HG02571 (cell line): Measurements from ENCODE around the gene DBNDD2.

Experiments
- ATAC-seq: cut with Tn5 transposase; IDR thresholded peaks from one replicate; pipeline ENCODE4 v1.9.1; 2021; ENCODE audit warnings: mild to moderate bottlenecking, moderate library complexity; ENCODE audit not compliant: unreplicated experiment

Gene DBNDD2

GRCh38 chr20:45413479-45413878, 5.4 kb downstream of the DBNDD2 start:
- ATAC-seq, result no peak

- peak; percentile 65 for ATAC-seq
Measured at GRCh38 chr20:45415822-45416637, 7.9 kb downstream of the DBNDD2 start, which contains the start of gene PIGT. TSS of gene PIGT (plus strand) at chr20:45416141. CDS start at chr20:45416157, 16 bp downstream.

GRCh38 chr20:45416917-45417316, 8.8 kb downstream of the DBNDD2 start:
- ATAC-seq, result no peak

GRCh38 chr20:45419188-45420091, 11.4 kb downstream of the DBNDD2 start:
- ATAC-seq, result peak; percentile 82

- ATAC-seq, result no peak
Measured at GRCh38 chr20:45420125-45420524, 12.0 kb downstream of the DBNDD2 start.

GRCh38 chr20:45423700-45424099, 15.6 kb downstream of the DBNDD2 start:
- no peak for ATAC-seq

GRCh38 chr20:45425561-45425960, 17.5 kb downstream of the DBNDD2 start:
- no peak for ATAC-seq

GRCh38 chr20:45426320-45427016, 18.4 kb downstream of the DBNDD2 start:
- no peak for ATAC-seq

- ATAC-seq, result no peak
Measured at GRCh38 chr20:45427236-45428149, 19.4 kb downstream of the DBNDD2 start.

GRCh38 chr20:45429618-45430017, 21.5 kb downstream of the DBNDD2 start:
- ATAC-seq, result no peak

- ATAC-seq, result no peak
Measured at GRCh38 chr20:45432294-45432693, 24.2 kb downstream of the DBNDD2 start.

GRCh38 chr20:45433316-45433715, 25.2 kb downstream of the DBNDD2 start:
- ATAC-seq, result no peak

GRCh38 chr20:45433976-45434375, 25.9 kb downstream of the DBNDD2 start:
- ATAC-seq, result no peak

- ATAC-seq, result peak; percentile 56
Measured at GRCh38 chr20:45436732-45437485, 28.8 kb downstream of the DBNDD2 start.

- no peak for ATAC-seq
Measured at GRCh38 chr20:45440424-45440823, 32.3 kb downstream of the DBNDD2 start.

- ATAC-seq, result no peak
Measured at GRCh38 chr20:45440891-45441685, 33.0 kb downstream of the DBNDD2 start.

- ATAC-seq, result no peak
Measured at GRCh38 chr20:45441746-45442145, 33.7 kb downstream of the DBNDD2 start.

GRCh38 chr20:45444050-45444449, 36.0 kb downstream of the DBNDD2 start:
- no peak for ATAC-seq
